GM12892 (cell line): Measurements from ENCODE around the gene NFATC1.

Source experiments
- POLR2A ChIP-seq: IDR thresholded peaks from 2 replicates; pipeline ENCODE4 v1.6.1; 2011; ENCODE audit warnings: low read depth, low read length, control low read depth
- POLR2AphosphoS5 ChIP-seq: IDR thresholded peaks from 2 replicates; pipeline ENCODE4 v1.6.1; 2011; ENCODE audit warnings: low read depth, low read length, control low read depth

- TF ChIP-seq POLR2A (no peak), POLR2AphosphoS5 (no peak)
Observed at GRCh38 chr18:79558933-79559416, 163.2 kb downstream of the NFATC1 start.
